Activated naive CD4-positive, alpha-beta T cell (primary cell): ENCODE data around the gene SCNN1G.
"Not testable (repeated sequence)": the region's sequence is repeated elsewhere in the genome, so short reads cannot be mapped to it uniquely, and the experiment has no call there.

Experiments
- DNase-seq, 4 experiments: peaks; one replicate each; lab custom pipeline; 2025; lab: John Stamatoyannopoulos, UW

SCNN1G gene

GRCh38 chr16:23206986-23207385, 24.4 kb downstream of the SCNN1G start:
- no peak for DNase-seq

GRCh38 chr16:23207485-23207884, 24.9 kb downstream of the SCNN1G start:
- DNase-seq, result no peak

GRCh38 chr16:23209606-23210005, 27.1 kb downstream of the SCNN1G start:
- DNase-seq, result no peak

DNA sequence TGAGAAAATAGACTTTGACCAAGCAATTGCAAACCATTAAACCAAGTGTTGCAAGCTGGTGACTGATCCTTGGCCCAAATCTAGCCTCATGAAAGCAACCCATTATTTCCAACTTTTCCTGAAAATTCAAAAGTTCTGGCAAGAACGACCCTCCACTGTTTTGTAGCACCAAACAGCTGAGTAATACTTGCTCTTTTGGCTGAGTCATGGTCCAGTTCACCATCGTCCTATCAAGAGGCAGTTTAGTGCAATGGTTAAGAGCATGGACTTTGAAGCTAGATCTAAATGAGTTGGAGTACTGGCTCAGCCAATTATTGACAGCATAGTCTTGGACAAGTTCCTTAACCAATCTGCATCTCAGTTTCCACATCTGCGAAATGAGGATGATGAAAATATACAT, 31.3 kb downstream of the SCNN1G start:
- no peak for DNase-seq

DNA sequence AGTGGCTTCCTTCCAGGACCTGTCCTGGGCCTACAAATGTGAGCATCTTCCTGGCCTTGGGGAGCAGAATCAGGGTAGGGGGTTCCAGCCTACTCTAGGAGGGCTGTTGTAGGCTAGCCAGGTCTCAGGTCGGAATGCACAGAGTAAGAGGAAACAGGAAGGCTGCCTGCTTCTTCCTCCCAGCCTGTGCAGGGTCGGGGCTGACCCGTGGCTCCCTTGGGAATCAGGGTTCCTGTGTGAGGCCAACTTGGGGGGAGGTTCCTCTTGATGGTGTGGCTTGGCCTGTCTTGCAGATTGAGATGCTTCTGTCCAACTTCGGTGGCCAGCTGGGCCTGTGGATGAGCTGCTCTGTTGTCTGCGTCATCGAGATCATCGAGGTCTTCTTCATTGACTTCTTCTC, 32.3 kb downstream of the SCNN1G start:
- no peak for DNase-seq

DNA sequence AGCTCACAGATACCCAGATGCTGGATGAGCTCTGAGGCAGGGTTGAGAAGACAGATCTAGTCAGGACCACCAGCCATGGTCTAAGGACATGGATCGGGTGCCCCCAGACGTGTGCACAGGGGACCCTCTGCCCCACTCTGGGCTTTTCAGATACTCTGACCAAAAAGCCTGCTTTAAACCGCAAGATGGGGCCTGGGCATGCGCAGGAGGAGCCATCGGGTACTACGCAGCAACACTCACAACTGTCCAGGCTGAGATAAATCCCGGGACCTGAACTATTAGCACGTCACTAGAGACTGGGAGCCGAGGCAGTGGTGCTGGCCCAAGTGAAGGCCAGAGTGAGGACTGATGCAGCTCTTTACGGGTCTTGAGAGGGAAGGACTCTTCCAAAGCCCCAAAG, 32.9 kb downstream of the SCNN1G start:
- DNase-seq, result no peak

DNA sequence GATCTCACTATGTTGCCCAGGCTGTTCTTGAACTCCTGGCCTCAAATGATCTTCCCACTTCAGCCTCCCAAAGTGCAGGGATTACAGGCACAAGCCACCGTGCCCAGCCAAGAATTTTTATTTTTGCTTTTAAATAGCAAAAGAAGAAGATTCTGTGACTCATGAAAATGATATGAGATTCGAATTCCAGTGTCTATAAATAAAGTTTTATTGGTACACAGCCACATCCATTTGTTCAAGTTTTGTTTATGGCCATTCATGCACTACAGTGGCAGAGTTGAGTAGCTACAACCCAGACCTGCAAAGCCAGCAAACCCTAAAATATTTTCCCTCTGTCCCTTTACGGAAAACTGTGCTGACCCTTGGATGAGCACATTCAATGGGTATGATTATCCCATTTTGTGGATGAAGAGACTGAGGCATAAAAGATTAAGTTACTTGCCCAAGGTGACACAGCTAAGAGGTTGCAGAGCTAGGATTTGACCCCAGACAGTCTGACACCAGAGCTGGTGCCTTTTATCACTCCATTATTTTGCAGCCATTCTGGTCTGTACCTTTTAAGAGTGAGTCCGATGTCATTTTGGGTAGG, 34.2 kb downstream of the SCNN1G start:
- DNase-seq, result no peak

DNA sequence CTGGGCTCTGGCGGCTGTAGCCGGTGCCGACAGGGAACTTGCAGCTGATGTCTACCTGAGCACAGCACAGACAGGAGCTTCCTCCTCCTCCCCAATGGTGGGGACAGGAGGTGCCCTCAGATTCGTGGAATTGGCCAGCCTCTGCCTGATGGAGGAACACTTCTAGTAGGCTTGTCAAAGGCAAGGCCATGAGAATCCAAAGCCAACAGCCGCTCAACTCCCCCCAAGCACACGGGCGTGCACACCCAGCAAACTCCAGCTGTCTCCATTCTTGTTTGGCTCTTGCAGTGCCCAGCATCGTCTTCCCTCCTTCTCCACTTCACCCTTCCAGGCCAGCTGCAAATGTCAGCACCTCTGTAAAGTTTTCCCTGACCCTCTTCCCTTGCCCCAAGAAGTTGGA, 35.1 kb downstream of the SCNN1G start:
- DNase-seq, result no peak

DNA sequence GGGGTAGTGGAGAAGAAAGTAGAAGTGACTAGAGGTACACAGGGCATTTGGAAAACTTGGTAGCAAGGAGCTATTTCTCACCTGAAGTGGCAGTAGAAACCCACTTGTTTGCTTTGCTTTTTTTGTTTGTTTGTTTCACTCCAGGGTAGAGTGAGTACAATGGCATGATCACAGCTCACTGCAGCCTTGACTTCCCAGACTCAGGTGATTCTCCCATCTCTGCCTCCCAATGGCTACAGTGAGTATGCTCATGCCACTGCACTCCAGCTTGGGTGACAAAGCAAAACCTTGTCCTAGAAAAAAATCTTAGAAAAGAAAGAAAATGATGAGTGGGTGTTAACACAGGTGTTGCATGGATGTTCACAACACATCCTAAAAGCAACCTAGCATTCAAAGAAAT, 40.4 kb downstream of the SCNN1G start:
- DNase-seq, result no peak

DNA sequence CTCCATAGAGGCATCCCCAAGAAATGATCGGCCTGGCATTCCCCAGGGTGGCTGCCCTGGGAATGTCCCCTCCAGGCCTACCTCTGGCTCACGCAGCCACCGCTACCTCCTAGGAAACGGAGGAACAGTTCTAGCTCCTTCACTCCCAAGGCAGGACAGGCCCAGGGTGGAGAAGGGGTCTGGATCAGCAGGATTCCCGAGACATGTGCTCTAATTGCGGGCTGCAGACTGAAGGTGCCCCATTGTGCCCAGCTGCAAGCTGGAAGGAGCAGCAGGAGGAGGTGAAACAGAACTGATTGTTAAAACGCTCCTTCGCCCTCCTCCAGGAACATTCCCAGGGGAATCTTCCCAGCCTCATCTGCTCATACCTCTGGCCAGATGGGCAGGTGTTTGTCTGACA, 40.8 kb downstream of the SCNN1G start:
- no peak for DNase-seq

DNA sequence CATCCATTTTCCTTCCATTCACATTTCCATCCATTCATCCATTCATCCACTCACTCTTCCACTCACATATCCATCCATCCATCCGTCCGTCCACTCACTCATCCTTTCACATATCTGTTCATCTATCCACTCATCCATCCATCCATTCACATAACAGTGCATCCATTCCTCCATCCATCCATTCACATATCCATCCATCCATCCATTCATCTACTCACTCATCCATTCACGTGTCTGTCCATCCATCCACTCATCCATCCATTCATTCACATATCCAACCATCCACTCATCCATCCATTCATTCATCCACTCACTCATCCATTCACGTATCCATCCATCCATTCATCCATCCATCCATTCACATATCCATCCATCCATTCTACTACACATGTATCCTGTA, 42.6 kb downstream of the SCNN1G start:
- DNase-seq, result no peak

DNA sequence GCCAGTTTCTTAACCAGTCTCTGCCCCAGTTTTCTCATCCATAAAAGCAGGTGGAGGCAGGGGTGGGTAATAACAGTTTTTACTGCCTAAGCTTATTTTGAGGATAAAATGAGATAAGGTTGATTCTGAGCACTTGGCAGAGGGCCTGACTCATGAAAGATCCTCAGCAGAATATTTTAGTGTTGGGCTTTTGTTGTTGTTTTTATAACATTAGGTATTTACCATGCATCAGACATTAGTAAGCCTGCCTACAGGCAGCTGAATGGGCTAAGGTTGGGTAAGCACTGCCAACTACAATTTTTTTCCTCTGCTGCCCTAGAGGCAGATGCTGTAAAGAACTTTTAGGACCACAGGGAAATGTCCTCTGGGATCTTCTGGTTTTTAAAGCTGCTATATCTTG, 43.1 kb downstream of the SCNN1G start:
- no peak for DNase-seq

GRCh38 chr16:23227529-23227928, 45.0 kb downstream of the SCNN1G start:
- no peak for DNase-seq

- DNase-seq, result no peak
These were observed 47.2 kb downstream of the SCNN1G start for GRCh38 chr16:23229714-23230113.

DNA sequence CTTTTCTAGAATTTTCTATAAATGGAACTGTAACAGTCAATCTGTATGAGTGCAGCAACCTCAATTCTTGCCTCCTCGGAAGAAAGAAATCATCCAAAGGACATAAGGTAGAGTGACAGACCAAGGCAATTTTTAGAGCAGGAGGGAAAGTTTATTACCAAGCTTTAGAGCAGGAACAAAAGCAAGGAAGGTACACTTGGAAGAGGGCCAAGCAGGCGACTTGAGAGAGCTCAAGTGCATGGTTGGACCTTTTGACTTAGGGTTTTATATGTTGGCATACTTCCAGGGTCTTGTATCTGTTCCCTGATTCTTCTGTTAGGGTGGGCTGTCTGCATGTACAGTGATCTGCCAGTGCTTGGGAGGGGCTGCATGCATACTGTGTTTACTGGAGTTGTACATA, 50.3 kb downstream of the SCNN1G start:
- DNase-seq, result no peak

- no peak for DNase-seq
These were observed 52.6 kb downstream of the SCNN1G start for GRCh38 chr16:23235176-23235575.

DNA sequence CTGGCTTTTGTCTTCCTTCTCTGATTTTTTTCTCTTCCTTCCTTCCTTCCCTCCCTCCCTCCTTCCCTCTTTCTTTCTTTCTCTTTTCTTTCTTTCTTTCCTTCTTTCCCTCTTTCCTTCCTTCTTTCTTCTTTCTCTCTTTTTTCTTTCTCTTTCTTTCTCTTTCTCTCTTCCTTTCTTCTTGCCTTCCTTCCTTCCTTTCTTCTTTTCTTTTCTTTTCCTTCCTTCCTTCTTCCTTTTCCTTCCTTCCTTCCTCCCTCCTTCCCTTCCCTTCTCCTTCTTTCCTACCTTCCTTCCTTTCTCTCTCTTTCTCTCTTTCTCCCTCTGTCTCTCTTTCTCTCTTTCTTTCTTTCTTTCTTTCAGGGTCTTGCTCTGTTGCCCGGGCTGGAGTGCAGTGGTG, 54.4 kb downstream of the SCNN1G start:
- no peak for DNase-seq

DNA sequence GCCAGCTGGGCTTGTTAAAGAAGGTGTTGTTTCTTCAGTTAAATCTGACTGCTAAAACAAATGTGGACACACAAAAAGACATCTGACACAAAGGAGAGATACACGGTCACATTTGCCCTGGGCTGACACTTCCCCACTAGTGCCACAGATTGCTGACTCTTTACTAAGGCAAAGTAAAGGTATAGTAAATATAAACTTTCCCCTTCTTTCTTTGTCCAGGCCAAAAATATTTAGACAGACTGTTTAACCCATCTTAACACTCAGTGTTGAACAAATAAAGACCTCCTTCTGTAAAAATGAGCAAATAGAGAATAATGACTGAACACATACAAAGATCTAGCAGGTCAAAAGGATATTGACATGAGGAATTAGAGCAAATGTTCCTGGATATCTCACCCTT, 58.4 kb downstream of the SCNN1G start:
- no peak for DNase-seq

GRCh38 chr16:23244122-23244521, 61.6 kb downstream of the SCNN1G start:
- DNase-seq, result no peak

DNA sequence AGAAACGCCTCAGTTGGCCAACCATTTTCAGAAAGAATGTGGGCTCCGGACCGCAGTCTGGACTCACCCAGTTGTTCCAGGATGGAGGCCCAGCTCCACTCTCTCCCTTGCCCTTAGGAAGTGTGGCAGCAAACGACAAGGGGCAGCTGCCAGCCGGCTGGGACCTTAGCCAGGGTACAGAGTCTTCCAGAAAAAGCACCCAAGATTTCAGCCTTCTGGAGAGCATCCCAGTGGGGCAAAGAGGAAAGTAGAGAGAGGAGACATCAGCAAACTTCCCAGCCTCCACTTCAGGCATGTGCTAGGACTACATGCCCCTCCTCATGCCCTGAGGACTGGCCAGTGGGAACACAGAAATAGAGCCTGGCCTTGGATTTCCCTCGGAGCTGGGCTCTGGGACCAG, 62.7 kb downstream of the SCNN1G start:
- DNase-seq, result no peak

- DNase-seq, result no peak
These were observed 66.0 kb downstream of the SCNN1G start for GRCh38 chr16:23248261-23249194.

GRCh38 chr16:23249830-23250229, 67.3 kb downstream of the SCNN1G start:
- no peak for DNase-seq

DNA sequence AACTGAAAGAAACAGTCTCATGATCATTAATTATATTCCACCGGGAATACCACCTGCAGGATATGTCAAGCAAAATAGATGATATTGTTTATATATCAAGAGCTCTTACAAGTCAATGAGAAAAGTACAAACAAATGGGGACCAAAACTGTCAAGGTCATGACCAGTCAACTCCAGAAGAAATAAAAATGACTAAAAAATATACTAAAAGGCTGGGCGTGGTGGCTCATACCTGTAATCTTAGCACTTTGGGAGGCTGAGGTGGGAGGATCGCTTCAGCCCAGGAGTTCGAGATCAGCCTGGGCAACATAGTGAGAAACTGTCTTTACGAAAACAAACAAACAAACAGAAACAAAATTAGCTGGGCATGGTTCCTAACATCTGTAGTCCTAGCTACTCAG, 69.8 kb downstream of the SCNN1G start:
- DNase-seq, result no peak

DNA sequence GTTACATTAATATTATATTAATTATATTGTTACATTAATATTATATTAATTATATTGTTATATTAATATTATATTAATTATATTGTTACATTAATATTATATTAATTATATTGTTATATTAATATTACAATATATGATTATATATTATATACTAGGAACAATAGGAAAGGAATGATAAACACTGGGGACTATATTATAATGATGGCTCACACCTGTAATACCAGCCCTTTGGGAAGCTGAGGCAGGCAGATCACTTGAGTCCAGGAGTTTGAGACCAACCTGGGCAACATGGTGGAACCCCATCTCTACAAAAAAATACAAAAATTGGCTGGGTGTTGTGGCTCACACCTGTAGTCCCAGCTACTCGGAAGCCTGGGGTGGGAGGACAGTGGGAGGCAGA, 71.1 kb downstream of the SCNN1G start:
- DNase-seq, result not testable (repeated sequence)
